ENCODE results near the gene SEC16A.

The SEC16A gene

GRCh38 chr9:136522314-136523237 is 39.7 kb upstream of the SEC16A start:
- H3K27ac Mint-ChIP-seq, result peak overlapping the region; percentile 55
- peaks cover 55% of the 10 kb centered on the region for H3K36me3 Mint-ChIP-seq (ENCODE audit: low read depth)
- DNase-seq, result no peak
- H3K4me1 Mint-ChIP-seq (ENCODE audit: low read depth), result no peaks in the 10 kb centered on the region
- no peaks in the 10 kb centered on the region for H3K27me3 Mint-ChIP-seq
- H3K9me3 Mint-ChIP-seq, result no peaks in the 10 kb centered on the region
- H3K4me3 Mint-ChIP-seq, result no peak overlapping the region

DNA sequence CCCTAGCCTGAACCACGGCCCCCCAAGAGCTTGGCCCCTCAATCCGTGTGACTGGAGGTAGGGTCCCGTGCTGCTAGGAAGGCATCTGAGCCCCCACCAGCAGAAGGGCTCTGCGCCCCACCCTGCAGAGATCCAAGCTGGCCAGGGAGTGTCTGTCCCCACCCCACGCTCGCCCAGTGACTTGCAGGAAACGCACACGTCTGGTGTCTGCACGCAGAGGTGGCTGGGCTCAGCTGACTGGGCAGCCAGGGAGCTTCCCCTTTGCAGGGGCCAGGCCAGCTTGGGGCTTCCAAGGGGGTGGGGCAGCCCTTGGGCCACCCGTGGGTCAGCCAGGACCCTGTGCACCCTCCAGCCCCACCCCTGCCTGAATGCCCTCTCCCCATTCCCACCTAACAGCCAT is 38.7 kb upstream of the SEC16A start:
- Mint-ChIP-seq H3K9me3 (no peaks in the 10 kb centered on the region), H3K4me3 (no peak overlapping the region), H3K4me1 (ENCODE audit: low read depth) (no peaks in the 10 kb centered on the region), H3K27ac (no peak overlapping the region), H3K36me3 (ENCODE audit: low read depth) (peaks cover 60% of the 10 kb centered on the region), H3K27me3 (no peaks in the 10 kb centered on the region)
- DNase-seq, result no peak

- H3K4me3 Mint-ChIP-seq, result no peak overlapping the region
- H3K27ac Mint-ChIP-seq, result peak overlapping the region; percentile 26
- no peaks in the 10 kb centered on the region for H3K27me3 Mint-ChIP-seq
- no peak for DNase-seq
- H3K9me3 Mint-ChIP-seq, result no peaks in the 10 kb centered on the region
- H3K36me3 Mint-ChIP-seq (ENCODE audit: low read depth), result peaks cover 63% of the 10 kb centered on the region
- H3K4me1 Mint-ChIP-seq (ENCODE audit: low read depth), result no peaks in the 10 kb centered on the region
These were observed 37.3 kb upstream of the SEC16A start for GRCh38 chr9:136520053-136520540.

DNA sequence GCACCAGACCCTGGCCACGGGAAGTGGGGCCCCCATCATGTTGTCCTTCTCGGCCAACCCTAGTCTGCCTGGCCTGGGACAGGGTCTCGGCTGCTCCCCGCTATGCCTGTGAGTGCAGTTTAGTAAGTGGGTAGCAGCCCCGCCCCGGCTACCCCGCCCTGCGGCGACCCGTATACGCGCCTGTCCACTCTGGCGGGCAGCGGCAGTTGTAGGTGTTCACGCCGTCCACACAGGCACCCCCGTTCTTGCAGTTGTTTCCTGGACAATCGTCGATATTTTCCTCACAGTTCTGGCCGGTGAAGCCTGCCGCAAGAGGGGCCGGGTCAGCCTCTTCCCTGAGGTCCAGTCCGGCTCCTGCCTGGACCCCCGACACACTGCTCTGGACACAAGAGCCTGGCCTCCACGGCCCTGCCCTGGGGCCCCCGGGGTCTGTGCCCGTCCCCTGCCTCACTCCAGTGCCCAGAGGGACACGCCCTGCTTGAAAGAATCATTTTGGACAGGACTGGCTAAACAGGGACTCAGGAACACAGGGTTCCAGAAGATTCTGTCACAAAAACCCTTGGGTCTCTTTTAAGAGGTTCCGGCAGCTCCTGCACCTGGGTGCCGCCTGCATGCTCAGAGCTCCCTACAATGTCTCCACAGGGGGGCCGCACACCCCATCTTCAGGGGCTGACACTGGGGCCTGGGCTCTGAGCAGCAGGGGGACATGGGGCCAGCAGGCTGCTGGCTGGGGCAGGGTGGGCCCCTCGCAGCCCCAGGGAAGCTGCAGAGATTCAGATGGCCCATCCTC is 36.6 kb upstream of the SEC16A start:
- Mint-ChIP-seq H3K4me1 (ENCODE audit: low read depth) (no peaks in the 10 kb centered on the region), H3K27me3 (no peaks in the 10 kb centered on the region), H3K36me3 (ENCODE audit: low read depth) (peaks cover 67% of the 10 kb centered on the region), H3K27ac (no peak overlapping the region), H3K9me3 (no peaks in the 10 kb centered on the region), H3K4me3 (no peak overlapping the region)
- no peak for DNase-seq

GRCh38 chr9:136518623-136519022 is 35.8 kb upstream of the SEC16A start:
- no peaks in the 10 kb centered on the region for H3K27me3 Mint-ChIP-seq
- H3K4me1 Mint-ChIP-seq (ENCODE audit: low read depth), result no peaks in the 10 kb centered on the region
- DNase-seq, result no peak
- no peaks in the 10 kb centered on the region for H3K9me3 Mint-ChIP-seq
- H3K4me3 Mint-ChIP-seq, result no peak overlapping the region
- H3K36me3 Mint-ChIP-seq (ENCODE audit: low read depth), result peaks cover 70% of the 10 kb centered on the region
- H3K27ac Mint-ChIP-seq, result no peak overlapping the region

DNA sequence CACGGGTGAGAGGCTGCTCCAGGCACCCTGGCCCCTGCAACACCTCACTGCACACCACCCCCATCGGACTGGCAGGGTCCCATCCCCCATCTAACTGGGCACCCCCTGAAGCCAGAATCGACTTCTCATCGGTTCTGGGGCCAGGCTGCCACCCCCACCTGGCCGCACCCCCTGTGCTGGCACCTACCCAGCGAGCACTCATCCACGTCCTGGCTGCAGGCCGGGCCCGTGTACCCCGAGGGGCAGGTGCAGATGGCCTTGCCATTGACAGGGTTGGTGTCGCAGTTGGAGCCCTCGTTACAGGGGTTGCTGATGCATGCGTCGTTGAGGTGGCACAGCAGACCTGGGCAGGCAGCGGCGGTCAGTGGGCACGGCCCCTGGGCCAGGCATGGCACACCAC is 35.1 kb upstream of the SEC16A start:
- no peak overlapping the region for H3K4me3 Mint-ChIP-seq
- no peaks in the 10 kb centered on the region for H3K9me3 Mint-ChIP-seq
- H3K4me1 Mint-ChIP-seq (ENCODE audit: low read depth), result no peaks in the 10 kb centered on the region
- no peaks in the 10 kb centered on the region for H3K27me3 Mint-ChIP-seq
- peaks cover 71% of the 10 kb centered on the region for H3K36me3 Mint-ChIP-seq (ENCODE audit: low read depth)
- no peak for DNase-seq
- H3K27ac Mint-ChIP-seq, result no peak overlapping the region

DNA sequence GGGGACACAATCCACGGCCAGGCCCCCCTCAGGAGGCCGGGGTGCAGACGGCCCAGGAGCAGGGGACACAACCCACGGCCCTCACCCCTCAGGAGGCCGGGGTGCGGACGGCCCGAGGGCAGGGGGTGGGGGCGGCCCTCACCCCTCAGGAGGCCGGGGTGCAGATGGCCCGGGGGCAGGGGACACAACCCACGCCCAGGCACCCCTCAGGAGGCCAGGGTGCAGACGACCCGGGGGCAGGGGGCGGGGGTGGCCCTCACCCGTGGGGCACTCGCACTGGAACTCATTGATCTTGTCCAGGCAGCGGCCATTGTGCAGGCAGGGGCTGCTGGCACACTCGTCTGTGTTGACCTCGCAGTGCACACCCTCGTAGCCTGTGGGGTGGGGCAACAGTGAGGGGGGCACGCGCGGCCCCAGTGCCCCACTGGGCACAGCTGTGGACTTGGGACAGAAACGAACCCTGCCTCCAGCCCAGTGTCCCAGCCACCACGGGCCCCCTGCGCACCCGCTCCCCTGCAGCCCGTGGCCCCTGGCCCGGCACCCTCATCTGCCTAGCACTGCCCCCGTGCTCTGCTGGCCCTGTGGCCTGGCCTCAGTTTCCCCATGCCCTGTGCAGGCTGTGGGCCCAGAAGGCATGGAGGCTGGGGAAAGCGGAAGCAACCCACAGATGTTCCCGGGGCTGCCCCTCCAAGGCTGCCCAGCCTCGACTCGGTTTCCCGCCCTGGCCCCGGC is 34.3 kb upstream of the SEC16A start:
- H3K36me3 Mint-ChIP-seq (ENCODE audit: low read depth), result peaks cover 75% of the 10 kb centered on the region

DNA sequence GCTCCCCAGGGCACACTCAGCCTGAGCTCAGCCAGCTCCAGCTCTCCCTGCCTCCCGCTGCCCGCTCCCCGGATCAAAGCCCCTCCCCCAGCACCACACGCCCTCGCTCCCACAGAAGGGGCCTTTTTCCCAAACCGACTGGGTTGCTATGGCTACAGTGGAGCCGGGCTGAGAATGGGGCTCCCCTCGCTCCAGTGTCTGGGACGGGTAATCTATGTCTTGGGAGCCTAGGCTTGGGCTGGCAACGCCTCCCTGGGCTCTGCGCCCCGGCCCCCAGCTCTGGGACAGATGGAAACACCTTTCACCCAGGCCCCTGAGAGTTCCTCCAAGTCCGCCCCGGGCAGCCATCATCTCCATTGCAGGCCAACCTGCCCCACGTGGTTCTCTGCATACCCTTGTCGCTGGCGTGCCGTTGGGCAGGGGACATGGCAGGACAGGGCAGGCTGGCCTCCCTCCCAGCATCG is 33.4 kb upstream of the SEC16A start:
- no peaks in the 10 kb centered on the region for H3K27me3 Mint-ChIP-seq
- DNase-seq, result no peak
- peak overlapping the region; percentile 14 for H3K27ac Mint-ChIP-seq
- no peaks in the 10 kb centered on the region for H3K9me3 Mint-ChIP-seq
- no peak overlapping the region for H3K4me3 Mint-ChIP-seq
- peaks cover 77% of the 10 kb centered on the region for H3K36me3 Mint-ChIP-seq (ENCODE audit: low read depth)
- H3K4me1 Mint-ChIP-seq (ENCODE audit: low read depth), result no peaks in the 10 kb centered on the region

More for the DNA sequence above, 34.3 kb upstream of the SEC16A start:
- Mint-ChIP-seq H3K4me1 (ENCODE audit: low read depth) (no peaks in the 10 kb centered on the region), H3K27ac (no peak overlapping the region), H3K27me3 (no peaks in the 10 kb centered on the region), H3K4me3 (no peak overlapping the region), H3K9me3 (no peaks in the 10 kb centered on the region)
- DNase-seq, result no peak

GRCh38 chr9:136515276-136515675 is 32.4 kb upstream of the SEC16A start:
- DNase-seq, result no peak
- Mint-ChIP-seq H3K36me3 (ENCODE audit: low read depth) (peaks cover 83% of the 10 kb centered on the region), H3K27ac (no peak overlapping the region), H3K4me1 (ENCODE audit: low read depth) (no peaks in the 10 kb centered on the region), H3K9me3 (no peaks in the 10 kb centered on the region), H3K27me3 (no peaks in the 10 kb centered on the region), H3K4me3 (no peak overlapping the region)

- Mint-ChIP-seq H3K27me3 (no peaks in the 10 kb centered on the region), H3K9me3 (no peaks in the 10 kb centered on the region), H3K36me3 (ENCODE audit: low read depth) (peaks cover 84% of the 10 kb centered on the region), H3K4me3 (no peak overlapping the region), H3K27ac (no peak overlapping the region), H3K4me1 (ENCODE audit: low read depth) (no peaks in the 10 kb centered on the region)
- DNase-seq, result no peak
These were observed 31.3 kb upstream of the SEC16A start for GRCh38 chr9:136514022-136514714.

- H3K36me3 Mint-ChIP-seq (ENCODE audit: low read depth), result peaks cover 81% of the 10 kb centered on the region
- H3K9me3 Mint-ChIP-seq, result no peaks in the 10 kb centered on the region
- H3K27me3 Mint-ChIP-seq, result no peaks in the 10 kb centered on the region
- no peak overlapping the region for H3K27ac Mint-ChIP-seq
- DNase-seq, result no peak
- H3K4me3 Mint-ChIP-seq, result no peak overlapping the region
- H3K4me1 Mint-ChIP-seq (ENCODE audit: low read depth), result no peaks in the 10 kb centered on the region
These were observed 30.4 kb upstream of the SEC16A start for GRCh38 chr9:136513191-136513590.

- Mint-ChIP-seq H3K4me3 (no peak overlapping the region), H3K9me3 (no peaks in the 10 kb centered on the region), H3K4me1 (ENCODE audit: low read depth) (no peaks in the 10 kb centered on the region), H3K27ac (no peak overlapping the region), H3K36me3 (ENCODE audit: low read depth) (peaks cover 83% of the 10 kb centered on the region), H3K27me3 (no peaks in the 10 kb centered on the region)
- peak; percentile 72 for DNase-seq
These were observed 29.8 kb upstream of the SEC16A start for GRCh38 chr9:136512651-136513071.

DNA sequence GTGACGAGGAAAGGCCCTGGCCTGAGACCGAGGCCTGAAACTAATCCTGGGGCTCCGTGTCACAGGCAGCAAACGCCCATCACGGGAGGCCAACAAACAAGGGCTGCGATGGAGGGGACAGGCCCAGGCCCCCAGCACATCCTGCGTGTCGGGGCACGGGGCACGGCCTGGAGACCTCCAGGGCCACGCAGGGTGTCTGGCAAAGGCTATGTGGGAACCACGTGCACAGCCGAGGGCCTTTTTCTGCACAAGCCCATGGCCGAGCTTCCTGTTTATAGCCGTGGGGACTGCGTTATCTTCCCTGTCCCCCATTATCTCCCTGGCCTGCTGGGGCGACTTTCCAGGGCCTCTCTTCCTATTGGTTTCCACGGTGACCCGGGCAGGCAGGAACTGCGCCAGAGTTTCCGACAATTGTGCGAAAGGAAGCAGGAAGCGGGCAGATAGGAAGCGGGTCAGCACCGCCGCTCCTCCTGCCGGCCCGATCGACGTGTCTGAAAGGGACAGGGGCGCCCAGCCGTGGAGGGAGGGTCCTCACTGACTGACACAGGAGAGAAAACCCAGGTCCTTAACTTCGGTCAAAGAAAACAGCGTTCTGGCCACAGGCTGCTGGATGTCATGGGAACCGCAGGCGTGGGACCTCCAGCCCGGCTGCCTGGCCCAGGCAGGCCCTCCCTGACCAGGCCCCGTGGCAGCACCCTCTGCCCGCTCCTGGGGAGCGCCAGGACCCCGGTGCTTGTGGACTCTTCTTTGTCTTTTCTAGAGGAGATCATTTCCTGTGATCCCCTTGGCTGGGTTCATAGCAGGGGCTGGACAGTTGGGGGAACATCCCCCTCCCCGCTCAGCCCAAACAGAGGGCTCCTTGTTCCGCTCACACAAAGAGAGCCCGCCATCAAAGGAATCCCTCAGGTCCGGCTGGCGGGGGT is 29.1 kb upstream of the SEC16A start:
- Mint-ChIP-seq H3K4me1 (ENCODE audit: low read depth) (no peaks in the 10 kb centered on the region), H3K4me3 (no peak overlapping the region), H3K9me3 (no peaks in the 10 kb centered on the region), H3K36me3 (ENCODE audit: low read depth) (peaks cover 87% of the 10 kb centered on the region), H3K27me3 (no peaks in the 10 kb centered on the region), H3K27ac (no peak overlapping the region)
- DNase-seq, result no peak
